Measurements from ENCODE around the gene FGF22.

Gene FGF22

GRCh38 chr19:644789-645188 lies 5.1 kb downstream of the FGF22 start:
- DNase-seq = no peak

GRCh38 chr19:645912-646778 lies 6.5 kb downstream of the FGF22 start:
- no peak for DNase-seq

- DNase-seq = no peak
Observed at GRCh38 chr19:646779-647565, 7.3 kb downstream of the FGF22 start.

GRCh38 chr19:647566-648284 lies 8.0 kb downstream of the FGF22 start:
- DNase-seq = no peak

- no peak for DNase-seq
Observed at GRCh38 chr19:648305-648704, 8.6 kb downstream of the FGF22 start.

DNA sequence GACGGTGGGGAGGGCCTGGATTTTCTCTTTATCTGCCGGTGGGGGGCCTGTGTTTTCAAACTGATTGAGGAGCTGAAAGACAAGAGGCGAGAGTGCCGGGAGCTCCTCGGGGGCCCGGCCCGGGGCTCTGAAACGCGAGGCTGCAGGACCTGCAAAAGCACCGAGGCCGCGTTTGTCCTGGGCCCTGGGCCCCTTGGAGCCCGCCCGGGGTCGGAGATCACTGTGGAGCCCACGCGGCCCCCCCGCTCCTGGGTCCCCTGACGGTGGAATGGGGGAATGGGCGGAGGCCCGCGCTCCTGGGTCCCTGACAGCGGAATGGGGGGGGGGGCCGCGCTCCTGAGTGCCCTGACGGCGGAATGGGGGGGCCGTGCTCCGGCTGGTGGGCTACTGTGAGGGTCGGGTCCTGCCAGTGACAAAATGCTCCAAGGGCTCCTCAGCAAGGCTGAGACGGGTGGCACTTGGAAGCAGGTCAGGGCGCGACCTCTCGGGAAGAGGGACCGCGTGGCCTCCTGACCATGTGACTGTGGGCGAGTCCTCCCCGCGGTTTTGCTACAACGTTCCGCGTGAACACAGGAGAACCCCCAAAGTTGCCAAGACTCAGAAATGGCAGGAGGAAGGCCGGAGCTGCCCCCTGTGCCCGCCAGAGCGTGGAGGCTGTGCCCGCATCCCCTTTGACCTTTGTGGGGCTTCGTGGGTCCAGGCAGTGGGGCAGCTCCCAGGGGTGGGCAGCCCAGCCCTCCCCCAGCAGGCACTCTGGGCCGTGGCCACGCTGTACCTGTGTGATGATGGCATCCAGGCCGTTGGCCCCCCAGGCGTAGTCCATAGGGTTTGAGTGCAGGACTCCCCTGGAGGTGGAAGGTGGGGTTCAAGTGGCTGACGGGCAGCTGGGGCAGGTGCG lies 9.5 kb downstream of the FGF22 start:
- no peak for DNase-seq

DNA sequence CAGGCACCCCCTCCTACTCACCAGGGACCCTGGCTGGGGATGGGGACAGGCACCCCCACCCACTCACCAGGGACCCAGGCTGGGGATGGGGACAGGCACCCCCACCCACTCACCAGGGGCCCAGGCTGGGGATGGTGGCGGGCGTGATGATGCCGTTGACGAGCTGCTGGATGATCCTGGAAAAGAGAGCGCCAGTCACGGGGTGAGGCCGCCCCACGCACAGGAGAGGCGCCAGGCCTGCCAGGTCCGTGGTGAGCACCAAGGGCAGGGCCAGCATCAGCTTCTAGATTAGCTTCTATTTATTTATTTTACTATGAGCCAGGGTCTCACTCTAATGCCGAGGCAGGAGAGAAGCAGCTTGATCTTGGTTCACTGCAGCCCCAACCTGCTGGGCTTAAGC lies 10.4 kb downstream of the FGF22 start:
- DNase-seq = no peak

- no peak for DNase-seq
Observed at GRCh38 chr19:651114-651818, 11.6 kb downstream of the FGF22 start.

- DNase-seq = no peak
Observed at GRCh38 chr19:651991-652390, 12.3 kb downstream of the FGF22 start.

- no peak for DNase-seq
Observed at GRCh38 chr19:652467-653389, 13.0 kb downstream of the FGF22 start.

GRCh38 chr19:653425-653824 lies 13.7 kb downstream of the FGF22 start:
- DNase-seq = no peak

DNA sequence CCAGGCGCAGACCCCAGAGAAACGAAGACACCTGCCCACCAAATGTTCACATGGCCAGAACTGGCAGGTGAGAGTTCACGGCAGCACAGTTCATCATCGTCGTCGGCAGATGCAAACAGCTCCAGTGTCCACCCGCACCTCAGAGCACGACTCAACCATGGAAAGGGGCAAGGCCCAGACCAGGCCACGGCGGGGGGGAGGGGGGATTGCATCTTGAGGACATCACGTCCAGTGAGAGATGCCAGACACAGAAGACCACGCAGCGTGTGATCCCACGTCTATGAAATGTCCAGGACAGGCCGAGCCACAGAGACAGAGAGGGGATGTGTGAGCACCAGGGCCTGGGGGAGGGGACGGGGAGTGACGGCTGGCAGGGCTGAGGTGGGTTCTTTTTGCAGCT lies 16.0 kb downstream of the FGF22 start:
- DNase-seq = no peak

DNA sequence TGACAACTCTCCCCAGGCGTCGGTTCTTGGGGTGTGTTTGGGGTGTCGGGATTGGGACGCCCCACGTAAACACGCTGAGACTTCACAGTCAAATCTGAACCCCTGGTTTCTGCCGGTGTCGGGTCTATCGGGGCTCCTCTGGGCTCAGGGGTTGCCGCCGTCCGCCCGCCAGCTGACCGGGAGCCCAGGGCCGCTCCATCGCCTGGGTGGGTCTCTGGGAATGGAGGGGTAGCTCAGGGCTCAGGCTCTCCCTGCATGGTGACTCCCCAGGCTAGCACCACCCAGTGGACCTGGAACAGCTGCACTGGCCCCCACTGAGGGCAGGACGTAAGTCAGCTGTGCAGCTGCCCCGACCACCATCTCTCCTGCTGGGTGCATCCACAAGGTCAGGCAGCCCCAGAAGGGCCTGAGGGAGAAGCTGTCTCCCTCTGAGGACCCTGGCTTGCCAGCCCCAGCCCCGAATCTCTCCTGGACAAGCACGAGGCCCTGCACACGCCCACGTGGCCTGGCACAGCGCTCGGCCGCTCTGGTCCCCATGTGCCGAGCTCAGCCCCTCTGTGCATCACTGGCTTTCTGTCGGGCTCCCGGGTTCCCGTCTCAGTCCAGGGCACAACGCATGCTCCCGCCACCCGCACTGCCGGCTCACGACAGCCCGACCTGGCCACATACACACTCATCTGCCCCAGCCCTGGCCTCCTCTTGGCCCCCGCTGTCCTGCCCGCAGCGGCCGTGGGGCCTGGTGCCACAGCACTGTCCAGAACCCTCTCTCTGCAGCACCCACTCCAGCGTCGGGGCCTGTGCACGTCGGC lies 17.3 kb downstream of the FGF22 start:
- no peak for DNase-seq

DNA sequence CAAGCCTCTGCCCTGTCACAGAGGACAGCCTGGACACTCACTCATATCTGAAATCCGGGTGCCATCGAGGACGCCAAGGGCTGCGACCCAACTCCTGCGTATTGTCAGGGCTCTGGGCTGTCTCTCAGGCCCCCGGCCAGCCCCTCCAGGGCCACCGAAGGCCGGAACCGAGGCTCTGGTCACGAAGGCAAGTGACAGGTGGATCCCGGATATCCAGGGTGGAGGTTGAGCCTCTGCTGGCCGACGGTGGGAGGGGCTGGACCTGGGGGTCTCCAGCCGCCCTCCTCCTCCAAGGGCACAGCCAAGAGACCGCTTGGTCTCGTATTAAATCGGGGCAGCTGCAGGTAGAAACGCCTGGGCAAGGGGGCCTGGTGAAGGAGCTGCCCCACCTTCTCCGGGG lies 17.9 kb downstream of the FGF22 start:
- DNase-seq = no peak

DNA sequence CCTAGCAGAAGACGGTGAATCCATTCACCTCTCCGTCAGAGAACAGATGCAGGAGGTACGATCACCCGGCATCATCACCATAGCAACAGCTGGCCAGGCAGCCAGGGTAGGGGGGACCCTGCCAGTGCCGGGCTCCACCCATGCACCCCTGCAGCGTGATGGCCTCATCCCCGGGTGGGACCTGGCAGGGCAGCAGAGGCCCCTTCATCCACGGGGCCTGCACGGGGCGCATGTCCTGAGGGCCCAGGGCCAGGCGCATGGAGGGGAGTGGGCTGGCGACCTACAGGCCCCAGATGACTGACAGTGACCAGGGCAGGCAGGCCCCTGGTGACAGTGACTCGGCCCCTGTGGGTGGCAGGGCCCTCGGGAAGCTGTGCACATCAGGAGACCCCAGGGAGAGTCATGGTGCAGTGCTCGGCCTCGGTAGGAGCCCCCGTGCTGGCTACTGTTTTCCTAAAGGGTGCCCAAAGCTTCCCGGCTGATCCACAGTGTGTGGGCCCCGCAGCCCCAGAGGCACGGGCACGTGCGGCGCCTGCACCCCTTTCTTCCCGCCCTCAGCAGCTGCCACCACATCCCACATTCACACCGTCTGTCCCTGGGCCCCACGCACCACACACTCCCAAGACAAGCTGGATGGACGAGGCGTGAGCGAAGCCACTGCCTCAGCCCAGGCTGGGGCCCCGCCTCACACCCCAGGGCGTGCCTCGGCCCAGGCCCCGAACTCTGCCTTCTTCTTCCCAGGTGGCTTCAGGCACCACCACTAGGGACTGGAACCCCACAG lies 18.6 kb downstream of the FGF22 start:
- no peak for DNase-seq

DNA sequence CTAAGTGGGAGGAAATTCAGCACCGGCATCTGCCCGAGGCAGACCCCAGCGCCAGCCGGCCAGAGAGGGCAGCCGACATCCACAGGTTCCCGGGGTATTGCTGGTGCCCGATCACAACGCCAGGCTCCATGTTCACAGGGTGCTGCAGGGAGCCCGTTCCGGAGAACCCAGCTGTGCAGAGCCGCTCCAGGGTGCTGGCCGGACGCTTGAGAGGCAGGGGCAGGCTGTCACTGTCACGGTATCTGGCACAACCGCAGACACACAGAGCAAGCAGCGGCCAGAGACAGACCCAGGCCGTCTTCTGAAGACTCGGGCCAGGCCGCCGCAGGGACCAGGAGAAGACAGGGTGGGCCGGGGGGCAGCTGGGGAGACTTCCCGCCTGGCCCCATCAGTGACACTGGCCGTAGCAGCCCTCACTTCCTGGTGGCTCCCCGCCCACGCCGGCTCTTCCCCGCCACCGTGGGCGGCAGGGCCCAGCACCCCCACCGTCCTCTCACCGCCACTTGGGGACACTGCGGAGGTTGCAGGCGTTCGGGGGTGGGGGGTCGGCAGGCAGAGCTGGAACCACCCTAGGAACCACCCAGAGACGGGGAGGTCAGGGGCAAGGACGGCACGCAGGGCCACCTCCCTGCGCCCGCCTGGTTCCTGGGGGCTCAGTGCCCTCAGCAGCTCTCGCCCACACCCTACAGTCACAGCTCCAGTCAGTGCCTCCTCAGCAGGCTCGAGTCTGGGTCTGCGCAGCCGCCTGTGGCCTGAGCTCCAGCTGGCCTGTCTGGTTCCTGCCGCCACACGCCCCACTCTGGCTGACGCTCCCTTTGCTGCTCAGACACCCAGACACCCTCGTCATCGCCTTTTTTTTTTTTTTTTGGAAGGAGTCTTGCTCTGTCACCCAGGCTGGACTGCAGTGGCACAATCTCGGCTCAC lies 19.5 kb downstream of the FGF22 start:
- no peak for DNase-seq

- DNase-seq = peak; percentile 55
Observed at GRCh38 chr19:660793-661426, 21.2 kb downstream of the FGF22 start.

Data from kidney glomerular epithelial cell (primary cell).